Neural crest cell (in vitro differentiated cells): ENCODE measurements around the gene SLC6A5. TPM values are rescaled to one million over a fixed set of nuclear protein-coding genes. Genes with fewer than 3 reads are reported as not detected.
"Not testable (repeated sequence)": the region's sequence is repeated elsewhere in the genome, so short reads cannot be mapped to it uniquely, and the experiment has no call there.

Source experiments
- DNase-seq: peaks from one replicate; pipeline ENCODE4 v3.0.0; 2021; ENCODE audit warnings: low read depth, mixed read lengths, low spot score
- H3K27ac Mint-ChIP-seq: one replicate; pipeline ENCODE4 v1.8.0; 2021; ENCODE audit warnings: mild to moderate bottlenecking, mixed read lengths; ENCODE audit not compliant: unreplicated experiment
- H3K27me3 Mint-ChIP-seq: 2 replicates; pipeline ENCODE4 v1.8.0; 2021; ENCODE audit warnings: low read depth, mild to moderate bottlenecking, mixed read lengths
- H3K36me3 Mint-ChIP-seq: 2 replicates; pipeline ENCODE4 v1.8.0; 2021; ENCODE audit warnings: low read depth, mild to moderate bottlenecking, mixed read lengths
- H3K4me1 Mint-ChIP-seq: 2 replicates; pipeline ENCODE4 v1.8.0; 2021; ENCODE audit warnings: mixed read lengths
- H3K4me3 Mint-ChIP-seq: one replicate; pipeline ENCODE4 v1.8.0; 2021; ENCODE audit warnings: mild to moderate bottlenecking, mixed read lengths
- H3K9me3 Mint-ChIP-seq: 2 replicates; pipeline ENCODE4 v1.8.0; 2021; ENCODE audit warnings: mixed read lengths
- CTCF ChIP-seq: fragments of 200-600 bp; sonication (generic); conservative IDR thresholded peaks from 2 replicates; pipeline ENCODE4 v1.5.0; 2021; ENCODE audit warnings: antibody characterized with exemption, mild to moderate bottlenecking
- total RNA-seq: library from RNA; stranded (reverse); gene quantifications from 2 replicates; pipeline ENCODE4 v1.2.1, GENCODE V29; 2021

The SLC6A5 gene
- total RNA-seq, 1 donor from 2014 or later: 0.05 TPM

GRCh38 chr11:20566591-20567434 lies 32.6 kb upstream of the SLC6A5 start:
- no peak for DNase-seq
- no peak for TF ChIP-seq CTCF

GRCh38 chr11:20579725-20580124 lies 19.7 kb upstream of the SLC6A5 start:
- DNase-seq, H3K36me3 Mint-ChIP-seq, H3K4me1 Mint-ChIP-seq, H3K27ac Mint-ChIP-seq, H3K27me3 Mint-ChIP-seq, H3K9me3 Mint-ChIP-seq, H3K4me3 Mint-ChIP-seq: not testable (repeated sequence)

More at GRCh38 chr11:20566591-20567434, 32.6 kb upstream of the SLC6A5 start:
- Mint-ChIP-seq H3K9me3 (no peaks in the 10 kb centered on the region), H3K27me3 (peaks cover 9% of the 10 kb centered on the region), H3K4me1 (no peaks in the 10 kb centered on the region), H3K4me3 (no peak overlapping the region), H3K27ac (no peak overlapping the region), H3K36me3 (no peaks in the 10 kb centered on the region)

- Mint-ChIP-seq H3K27me3 (peaks cover 2% of the 10 kb centered on the region), H3K36me3 (no peaks in the 10 kb centered on the region), H3K4me1 (no peaks in the 10 kb centered on the region), H3K27ac (no peak overlapping the region), H3K4me3 (no peak overlapping the region), H3K9me3 (peaks cover 2% of the 10 kb centered on the region)
- DNase-seq: no peak
- TF ChIP-seq CTCF: no peak
These were observed 16.2 kb upstream of the SLC6A5 start for GRCh38 chr11:20583201-20583600.

- H3K36me3 Mint-ChIP-seq: no peaks in the 10 kb centered on the region
- peaks cover 2% of the 10 kb centered on the region for H3K9me3 Mint-ChIP-seq
- peaks cover 8% of the 10 kb centered on the region for H3K27me3 Mint-ChIP-seq
- DNase-seq: no peak
- no peaks in the 10 kb centered on the region for H3K4me1 Mint-ChIP-seq
- no peak overlapping the region for H3K4me3 Mint-ChIP-seq
- H3K27ac Mint-ChIP-seq: no peak overlapping the region
- no peak for TF ChIP-seq CTCF
These were observed 15.2 kb upstream of the SLC6A5 start for GRCh38 chr11:20584093-20584774.

GRCh38 chr11:20589796-20590195 lies 9.6 kb upstream of the SLC6A5 start:
- H3K4me1 Mint-ChIP-seq: no peaks in the 10 kb centered on the region
- peaks cover 47% of the 10 kb centered on the region for H3K27me3 Mint-ChIP-seq
- no peak overlapping the region for H3K4me3 Mint-ChIP-seq
- TF ChIP-seq CTCF: no peak
- DNase-seq: no peak
- H3K27ac Mint-ChIP-seq: no peak overlapping the region
- H3K36me3 Mint-ChIP-seq: no peaks in the 10 kb centered on the region
- H3K9me3 Mint-ChIP-seq: no peaks in the 10 kb centered on the region

- Mint-ChIP-seq H3K4me1 (no peaks in the 10 kb centered on the region), H3K4me3 (no peak overlapping the region), H3K27me3 (peaks cover 53% of the 10 kb centered on the region), H3K9me3 (no peaks in the 10 kb centered on the region), H3K36me3 (no peaks in the 10 kb centered on the region), H3K27ac (no peak overlapping the region)
- DNase-seq: no peak
- no peak for TF ChIP-seq CTCF
These were observed 9.0 kb upstream of the SLC6A5 start for GRCh38 chr11:20590381-20590780.
